ENCODE data around the gene SHANK1. TPM values are rescaled to one million over a fixed set of nuclear protein-coding genes. Genes with fewer than 3 reads are reported as not detected.
A peak's percentile ranks its signal among the peaks of the same experiment; 100 is the strongest.

The SHANK1 gene
- total RNA-seq, 1 experiment from 2014 or later: not detected

- no peak for DNase-seq (ENCODE audit: low read depth)
- in situ Hi-C loops (cut with HindIII; ENCODE audit: low pct_unique_long_range_greater_than_20kb, low sequenced_read_pairs): no loop called here
These were observed 1.1 kb downstream of the SHANK1 start for GRCh38 chr19:50718255-50719118.

GRCh38 chr19:50717891-50718254 is 1.7 kb downstream of the SHANK1 start:
- in situ Hi-C loops (cut with HindIII; ENCODE audit: low pct_unique_long_range_greater_than_20kb, low sequenced_read_pairs): no loop called here
- no peak for DNase-seq (ENCODE audit: low read depth)

- no peak for DNase-seq (ENCODE audit: low read depth)
- in situ Hi-C loops (cut with HindIII; ENCODE audit: low pct_unique_long_range_greater_than_20kb, low sequenced_read_pairs): no loop called here
These were observed 2.4 kb downstream of the SHANK1 start for GRCh38 chr19:50717026-50717723.

DNA sequence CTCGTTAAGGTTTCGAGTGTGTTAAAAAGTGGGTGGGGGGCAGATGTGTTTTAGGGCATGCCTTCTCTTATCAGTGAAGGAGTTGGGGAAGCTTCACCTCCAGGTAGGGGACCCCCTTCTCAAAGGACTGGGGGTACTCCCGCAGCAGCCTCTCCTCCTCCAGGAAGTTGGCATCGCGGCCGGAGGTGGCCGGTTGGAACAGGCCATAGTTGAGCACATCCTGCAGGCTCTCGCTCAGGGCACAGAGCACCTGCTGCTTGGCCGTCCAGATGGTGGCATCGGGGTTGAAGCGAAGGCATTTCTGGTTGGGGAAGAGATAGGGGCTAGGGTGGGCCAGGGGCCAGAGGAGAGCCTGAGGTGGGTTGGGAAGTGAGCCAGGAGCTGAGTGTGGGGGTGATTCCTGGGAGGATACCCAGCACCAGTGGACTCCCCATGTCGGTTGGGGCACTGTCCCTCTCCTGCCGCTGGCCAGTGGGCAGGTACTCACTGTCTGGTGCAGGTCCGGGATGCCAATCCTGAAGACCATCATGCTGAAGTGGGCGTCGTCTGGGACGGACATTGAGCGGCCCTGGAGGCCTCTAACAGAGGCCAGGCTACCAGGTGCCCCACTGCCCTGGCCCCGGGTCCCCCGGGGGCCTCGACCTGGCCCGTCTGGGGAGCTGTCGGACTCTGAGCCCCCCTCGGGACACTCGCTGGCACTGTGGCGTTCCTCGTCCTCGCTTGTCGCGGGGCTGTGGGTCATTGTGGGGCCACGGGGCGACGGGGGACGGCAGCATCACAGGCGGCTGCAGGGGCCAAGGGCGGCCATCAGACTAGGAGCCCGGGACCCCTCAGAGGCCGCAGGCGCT is 3.2 kb downstream of the SHANK1 start:
- in situ Hi-C loops (cut with HindIII; ENCODE audit: low pct_unique_long_range_greater_than_20kb, low sequenced_read_pairs): no loop called here
- no peak for DNase-seq (ENCODE audit: low read depth)

DNA sequence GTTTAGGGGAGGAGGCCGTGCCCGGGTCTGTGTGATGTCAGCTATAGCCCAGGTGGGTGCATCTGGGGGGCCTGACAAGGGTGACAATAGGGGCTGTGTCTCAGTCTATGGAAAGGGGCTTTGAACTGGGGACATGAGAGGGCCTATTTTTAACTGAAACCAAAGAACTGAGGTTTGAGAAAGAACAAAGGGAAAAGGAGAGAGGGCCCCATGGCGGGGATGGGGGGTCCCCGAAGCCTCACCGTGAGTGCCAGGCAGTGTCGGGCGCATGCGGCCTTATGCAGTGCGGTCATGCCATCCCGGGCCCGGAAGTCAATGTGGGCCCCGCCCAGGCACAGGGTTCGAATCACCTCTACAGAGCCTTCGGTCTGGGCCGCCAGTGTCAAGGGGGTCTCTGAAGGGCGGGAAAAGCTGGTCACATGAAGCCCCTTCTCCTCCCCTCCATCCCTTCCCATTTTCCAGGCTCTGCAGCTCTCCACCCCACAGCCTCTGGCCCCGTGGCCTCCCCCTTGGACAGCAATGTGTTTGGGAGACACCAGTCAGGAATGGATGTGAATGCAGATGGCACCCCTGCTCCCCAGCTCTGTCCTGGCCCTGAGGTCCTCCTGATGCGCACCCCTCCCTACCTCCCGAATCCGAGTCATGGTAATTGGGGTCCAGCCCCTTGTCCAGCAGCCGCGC is 5.9 kb downstream of the SHANK1 start:
- DNase-seq (ENCODE audit: low read depth): no peak
- in situ Hi-C loops (cut with HindIII; ENCODE audit: low pct_unique_long_range_greater_than_20kb, low sequenced_read_pairs): no loop called here

GRCh38 chr19:50712833-50713232 is 6.8 kb downstream of the SHANK1 start:
- DNase-seq (ENCODE audit: low read depth): no peak
- in situ Hi-C loops (cut with HindIII; ENCODE audit: low pct_unique_long_range_greater_than_20kb, low sequenced_read_pairs): no loop called here

- in situ Hi-C loops (cut with HindIII; ENCODE audit: low pct_unique_long_range_greater_than_20kb, low sequenced_read_pairs): no loop called here
- no peak for DNase-seq (ENCODE audit: low read depth)
These were observed 7.8 kb downstream of the SHANK1 start for GRCh38 chr19:50711805-50712204.

DNA sequence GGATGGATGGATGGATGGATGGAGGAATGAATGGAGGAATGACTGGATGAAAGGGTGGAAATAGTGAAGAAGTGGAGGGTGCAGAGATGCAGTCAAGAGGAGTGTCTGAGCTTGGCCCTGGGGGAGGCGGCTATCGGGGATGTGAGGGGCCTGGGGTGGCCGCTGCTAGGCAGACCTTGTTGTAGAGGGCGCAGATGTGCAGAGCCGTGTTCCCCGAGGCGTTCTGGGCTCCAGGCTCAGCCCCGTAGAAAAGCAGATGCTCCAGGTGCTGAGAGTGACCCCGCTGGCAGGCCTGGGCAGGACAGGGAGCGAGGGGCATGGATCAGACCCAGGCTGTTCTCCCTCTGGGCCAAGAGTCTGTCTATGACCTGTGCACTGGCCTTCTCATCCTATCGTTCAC is 8.4 kb downstream of the SHANK1 start:
- in situ Hi-C loops (cut with HindIII; ENCODE audit: low pct_unique_long_range_greater_than_20kb, low sequenced_read_pairs): no loop called here
- no peak for DNase-seq (ENCODE audit: low read depth)

- in situ Hi-C loops (cut with HindIII; ENCODE audit: low pct_unique_long_range_greater_than_20kb, low sequenced_read_pairs): no loop called here
- DNase-seq (ENCODE audit: low read depth): no peak
These were observed 9.0 kb downstream of the SHANK1 start for GRCh38 chr19:50710612-50711011.

GRCh38 chr19:50710094-50710493 is 9.5 kb downstream of the SHANK1 start:
- in situ Hi-C loops (cut with HindIII; ENCODE audit: low pct_unique_long_range_greater_than_20kb, low sequenced_read_pairs): no loop called here
- no peak for DNase-seq (ENCODE audit: low read depth)

DNA sequence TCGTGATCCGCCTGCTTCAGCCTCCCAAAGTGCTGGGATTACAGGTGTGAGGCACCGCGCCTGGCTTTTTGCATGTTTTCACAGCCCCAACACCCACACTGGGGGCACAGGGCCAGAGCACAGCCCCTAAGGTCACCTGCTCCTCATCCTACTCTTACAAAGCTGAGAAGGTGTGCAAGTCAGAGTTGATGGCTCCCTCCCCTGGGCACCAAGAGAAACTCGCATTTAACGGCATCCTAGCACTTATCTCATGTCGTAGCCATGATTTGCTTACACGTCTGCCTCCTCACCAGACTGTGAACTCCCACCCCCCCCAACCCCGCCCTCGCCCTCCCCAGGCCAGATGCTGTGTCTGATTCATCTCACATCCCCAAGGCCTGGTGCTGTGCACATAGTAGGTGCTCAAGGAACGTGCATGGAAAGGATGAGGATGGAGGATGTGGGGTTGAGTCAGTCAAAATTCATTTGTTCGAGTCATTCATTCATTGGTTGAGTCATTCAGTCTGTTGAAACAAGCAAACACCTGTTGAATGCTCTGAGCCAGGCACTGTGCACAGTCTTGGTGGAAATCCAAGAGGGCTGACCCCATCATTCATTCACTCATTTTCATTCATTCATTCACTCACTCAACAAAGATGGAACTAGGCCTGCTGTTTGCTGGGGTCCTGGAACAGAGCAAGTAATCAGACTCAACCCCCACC is 11.3 kb downstream of the SHANK1 start:
- DNase-seq (ENCODE audit: low read depth): no peak
- in situ Hi-C loops (cut with HindIII; ENCODE audit: low pct_unique_long_range_greater_than_20kb, low sequenced_read_pairs): no loop called here

DNA sequence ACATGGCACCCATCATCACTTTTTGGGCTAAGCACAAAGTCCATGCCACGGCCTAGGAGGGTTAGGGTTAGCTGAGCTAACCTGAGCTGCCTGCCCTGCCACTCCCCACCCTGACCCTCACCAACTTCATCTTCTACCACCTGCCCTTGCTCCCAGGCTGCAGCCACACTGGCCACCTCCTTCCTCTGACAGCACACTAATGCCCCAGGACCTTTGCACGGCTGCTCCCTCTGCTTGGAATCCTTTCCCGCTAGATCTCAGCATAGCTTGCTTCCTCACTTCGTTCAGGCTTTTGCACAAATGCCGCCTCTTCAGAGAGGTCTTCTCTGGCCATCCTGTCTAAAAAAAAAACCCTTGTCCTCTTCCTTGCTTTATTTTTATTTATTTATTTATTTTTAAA is 13.2 kb downstream of the SHANK1 start:
- DNase-seq (ENCODE audit: low read depth): no peak
- in situ Hi-C loops (cut with HindIII; ENCODE audit: low pct_unique_long_range_greater_than_20kb, low sequenced_read_pairs): no loop called here

DNA sequence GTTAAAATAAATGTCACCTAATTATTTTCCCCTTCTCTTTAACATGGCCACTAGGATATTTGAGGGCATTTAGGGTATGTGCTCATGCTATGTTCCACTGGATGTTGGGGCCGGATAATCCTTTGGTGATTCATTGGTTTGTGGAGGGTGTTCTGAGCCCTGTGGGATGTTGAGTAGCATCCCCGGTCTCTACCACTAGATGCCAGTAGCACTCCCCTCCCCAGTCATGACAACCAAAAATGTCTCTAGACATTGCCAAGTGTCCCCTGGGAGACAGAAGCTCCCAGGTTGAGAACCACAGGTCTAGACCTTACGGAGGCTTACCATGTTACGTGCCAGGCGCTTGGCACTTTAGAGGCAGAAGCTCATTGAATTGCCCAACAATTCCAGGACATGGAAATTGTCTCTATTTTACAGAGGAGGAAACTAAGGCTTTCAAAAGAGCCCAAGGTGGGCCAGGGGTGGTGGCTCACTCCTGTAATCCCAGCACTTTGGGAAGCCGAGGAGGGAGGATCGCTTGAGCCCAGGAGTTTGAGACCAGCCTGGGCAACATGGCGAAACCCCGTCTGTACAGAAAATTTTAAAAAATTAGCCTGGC is 14.1 kb downstream of the SHANK1 start:
- in situ Hi-C loops (cut with HindIII; ENCODE audit: low pct_unique_long_range_greater_than_20kb, low sequenced_read_pairs): no loop called here

GRCh38 chr19:50703915-50704796 is 15.4 kb downstream of the SHANK1 start:
- DNase-seq (ENCODE audit: low read depth): no peak
- in situ Hi-C loops (cut with HindIII; ENCODE audit: low pct_unique_long_range_greater_than_20kb, low sequenced_read_pairs): no loop called here

More for the DNA sequence above, 14.1 kb downstream of the SHANK1 start:
- peak; percentile 56 for DNase-seq (ENCODE audit: low read depth)

DNA sequence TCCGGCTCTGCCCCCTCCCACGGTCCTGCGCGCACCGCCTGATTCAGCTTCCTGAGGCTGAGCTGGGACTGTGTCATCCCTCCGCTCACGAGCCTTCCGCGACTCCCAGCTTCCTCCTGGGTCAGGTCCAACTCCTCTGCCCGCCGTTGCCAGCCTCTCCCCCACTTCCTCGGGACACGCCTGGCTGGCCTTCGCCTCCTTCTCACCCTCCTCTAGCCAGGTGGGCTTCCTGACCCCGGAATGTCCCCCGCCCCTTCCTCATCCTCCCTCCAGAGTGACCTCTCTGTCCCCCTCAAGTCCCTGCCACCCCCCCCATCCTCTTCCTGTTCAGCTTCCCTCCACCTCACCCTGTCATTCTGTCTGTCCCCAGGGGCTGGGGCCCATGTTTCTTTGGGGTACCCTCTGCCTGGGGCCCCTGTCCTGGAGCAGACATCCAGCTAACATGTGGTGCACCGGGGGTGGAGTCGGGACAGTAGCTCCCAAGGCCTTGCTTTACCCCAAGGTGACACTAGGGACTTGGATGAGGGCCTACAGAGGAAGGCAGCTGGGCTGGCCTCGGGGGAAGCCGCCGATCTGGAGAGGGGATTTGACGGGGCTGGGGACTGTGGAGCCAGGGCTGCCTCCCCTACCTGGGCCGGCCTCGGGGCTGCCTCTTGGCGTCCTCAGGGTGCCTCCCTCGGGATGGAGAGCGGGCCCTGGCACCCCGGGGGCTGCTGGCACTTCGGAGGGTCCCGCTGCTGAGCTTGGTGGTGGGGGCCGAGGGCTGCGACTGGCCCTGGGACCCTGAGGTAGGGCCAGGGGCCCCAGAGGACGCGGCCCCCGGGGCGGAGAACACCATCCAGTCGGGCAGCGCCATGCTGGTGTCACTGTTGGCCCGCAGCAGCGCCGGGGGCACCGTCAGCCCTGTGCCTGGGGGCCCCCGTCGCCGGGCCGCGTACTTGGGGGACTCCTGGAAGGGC is 16.5 kb downstream of the SHANK1 start:
- DNase-seq (ENCODE audit: low read depth): peak; percentile 33
- in situ Hi-C loops (cut with HindIII; ENCODE audit: low pct_unique_long_range_greater_than_20kb, low sequenced_read_pairs): no loop called here
